ENCODE measurements around the gene HS3ST1. TPM values are rescaled to one million over a fixed set of nuclear protein-coding genes. Genes with fewer than 3 reads are reported as not detected.

HS3ST1 gene
- total RNA-seq, 1 experiment from 2014 or later, result not detected

DNA sequence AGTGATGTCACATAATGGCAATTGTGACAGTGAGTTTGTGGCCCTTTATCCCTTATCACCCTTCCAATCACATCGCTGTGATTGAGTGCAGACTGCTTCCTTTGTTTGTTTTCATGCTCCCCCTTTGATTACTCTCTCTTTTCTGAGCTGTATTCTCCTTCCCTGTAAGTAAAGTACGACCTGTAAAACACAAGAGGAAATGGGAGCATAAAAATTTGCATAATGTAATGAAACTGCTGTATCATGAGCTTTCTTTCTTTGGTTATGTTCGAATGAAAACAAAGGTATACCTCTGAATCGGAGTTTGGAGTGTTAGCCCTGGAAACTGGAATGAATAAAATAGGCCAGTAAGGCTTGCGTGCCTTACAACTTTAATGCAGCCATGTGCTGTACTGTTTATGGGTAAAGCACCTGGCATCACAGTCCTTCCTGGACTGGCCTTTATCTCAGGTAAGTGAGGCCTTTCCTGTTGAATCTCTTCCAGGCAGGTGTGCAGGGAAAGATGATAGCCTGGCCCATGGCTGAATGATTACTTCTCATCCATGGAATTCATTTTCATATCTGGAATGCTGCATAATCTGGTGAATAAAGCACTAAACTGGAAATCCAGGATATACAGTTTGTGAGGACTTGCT is 26.6 kb upstream of the HS3ST1 start:
- Histone ChIP-seq H3K27ac (ENCODE audit: low read depth, low read length, poor library complexity, severe bottlenecking) (no peak overlapping the region), H3K4me1 (ENCODE audit: insufficient read depth, low read length, poor library complexity, severe bottlenecking) (no peaks in the 10 kb centered on the region), H3K9me3 (ENCODE audit: low read depth, low read length, poor library complexity, severe bottlenecking) (peaks cover 30% of the 10 kb centered on the region), H3K36me3 (ENCODE audit: insufficient read depth, low read length, poor library complexity, severe bottlenecking) (no peaks in the 10 kb centered on the region), H3K4me3 (ENCODE audit: low read depth, low read length, poor library complexity, severe bottlenecking) (no peak overlapping the region), H3K27me3 (replicated peaks; ENCODE audit: insufficient read depth, low read depth, low read length, poor library complexity) (no peaks in the 10 kb centered on the region)
- ChIA-PET POLR2A (ENCODE audit: low non-redundant PET) (no interaction called here), CTCF (no interaction called here)
- intact Hi-C loops (cut with micrococcal nuclease; ENCODE audit: unreplicated experiment), result no loop called here
- TF ChIP-seq, protein P1, sequence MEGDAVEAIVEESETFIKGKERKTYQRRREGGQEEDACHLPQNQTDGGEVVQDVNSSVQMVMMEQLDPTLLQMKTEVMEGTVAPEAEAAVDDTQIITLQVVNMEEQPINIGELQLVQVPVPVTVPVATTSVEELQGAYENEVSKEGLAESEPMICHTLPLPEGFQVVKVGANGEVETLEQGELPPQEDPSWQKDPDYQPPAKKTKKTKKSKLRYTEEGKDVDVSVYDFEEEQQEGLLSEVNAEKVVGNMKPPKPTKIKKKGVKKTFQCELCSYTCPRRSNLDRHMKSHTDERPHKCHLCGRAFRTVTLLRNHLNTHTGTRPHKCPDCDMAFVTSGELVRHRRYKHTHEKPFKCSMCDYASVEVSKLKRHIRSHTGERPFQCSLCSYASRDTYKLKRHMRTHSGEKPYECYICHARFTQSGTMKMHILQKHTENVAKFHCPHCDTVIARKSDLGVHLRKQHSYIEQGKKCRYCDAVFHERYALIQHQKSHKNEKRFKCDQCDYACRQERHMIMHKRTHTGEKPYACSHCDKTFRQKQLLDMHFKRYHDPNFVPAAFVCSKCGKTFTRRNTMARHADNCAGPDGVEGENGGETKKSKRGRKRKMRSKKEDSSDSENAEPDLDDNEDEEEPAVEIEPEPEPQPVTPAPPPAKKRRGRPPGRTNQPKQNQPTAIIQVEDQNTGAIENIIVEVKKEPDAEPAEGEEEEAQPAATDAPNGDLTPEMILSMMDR (conservative IDR thresholded peaks at IDR 0.05; ENCODE audit: low read depth, low read length), result no peak
- no peak for TF ChIP-seq EZH2 (IDR thresholded peaks at IDR 0.05; ENCODE audit: borderline replicate concordance, low read depth, low read length, poor library complexity, severe bottlenecking)
- no peak for DNase-seq (ENCODE audit: low spot score)
- no TSS peak for BruUV-seq (replicated peaks)

DNA sequence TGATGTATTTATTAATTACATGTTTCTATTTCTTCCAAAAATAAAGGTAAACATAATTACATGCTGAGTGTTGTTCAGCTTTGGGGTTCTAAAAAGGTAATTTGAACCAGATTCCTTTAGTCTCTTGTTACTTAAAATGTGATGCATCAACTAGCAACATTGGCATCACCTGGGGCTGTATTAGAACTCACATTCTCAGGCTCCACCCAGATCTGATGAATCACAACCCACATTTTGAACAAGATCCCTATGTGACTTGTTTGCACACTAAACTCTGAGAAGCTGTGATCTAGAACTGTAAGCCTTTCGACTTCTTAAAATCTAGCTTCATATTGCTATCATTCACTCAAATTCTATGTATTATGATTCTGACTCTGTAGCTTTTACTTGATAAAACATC is 23.0 kb upstream of the HS3ST1 start:
- peaks cover 10% of the 10 kb centered on the region for H3K9me3 ChIP-seq (ENCODE audit: low read depth, low read length, poor library complexity, severe bottlenecking)
- CTCF ChIA-PET, result no interaction called here
- H3K36me3 ChIP-seq (ENCODE audit: insufficient read depth, low read length, poor library complexity, severe bottlenecking), result no peaks in the 10 kb centered on the region
- intact Hi-C loops (cut with micrococcal nuclease; ENCODE audit: unreplicated experiment), result no loop called here
- H3K27me3 ChIP-seq (replicated peaks; ENCODE audit: insufficient read depth, low read depth, low read length, poor library complexity), result no peaks in the 10 kb centered on the region
- no TSS peak for BruUV-seq (replicated peaks)
- no peak for DNase-seq (ENCODE audit: low spot score)
- no peak overlapping the region for H3K27ac ChIP-seq (ENCODE audit: low read depth, low read length, poor library complexity, severe bottlenecking)
- POLR2A ChIA-PET (ENCODE audit: low non-redundant PET), result no interaction called here
- no peaks in the 10 kb centered on the region for H3K4me1 ChIP-seq (ENCODE audit: insufficient read depth, low read length, poor library complexity, severe bottlenecking)
- TF ChIP-seq, protein P1 (conservative IDR thresholded peaks at IDR 0.05; ENCODE audit: low read depth, low read length), result no peak
- no peak for TF ChIP-seq EZH2 (IDR thresholded peaks at IDR 0.05; ENCODE audit: borderline replicate concordance, low read depth, low read length, poor library complexity, severe bottlenecking)
- no peak overlapping the region for H3K4me3 ChIP-seq (ENCODE audit: low read depth, low read length, poor library complexity, severe bottlenecking)

DNA sequence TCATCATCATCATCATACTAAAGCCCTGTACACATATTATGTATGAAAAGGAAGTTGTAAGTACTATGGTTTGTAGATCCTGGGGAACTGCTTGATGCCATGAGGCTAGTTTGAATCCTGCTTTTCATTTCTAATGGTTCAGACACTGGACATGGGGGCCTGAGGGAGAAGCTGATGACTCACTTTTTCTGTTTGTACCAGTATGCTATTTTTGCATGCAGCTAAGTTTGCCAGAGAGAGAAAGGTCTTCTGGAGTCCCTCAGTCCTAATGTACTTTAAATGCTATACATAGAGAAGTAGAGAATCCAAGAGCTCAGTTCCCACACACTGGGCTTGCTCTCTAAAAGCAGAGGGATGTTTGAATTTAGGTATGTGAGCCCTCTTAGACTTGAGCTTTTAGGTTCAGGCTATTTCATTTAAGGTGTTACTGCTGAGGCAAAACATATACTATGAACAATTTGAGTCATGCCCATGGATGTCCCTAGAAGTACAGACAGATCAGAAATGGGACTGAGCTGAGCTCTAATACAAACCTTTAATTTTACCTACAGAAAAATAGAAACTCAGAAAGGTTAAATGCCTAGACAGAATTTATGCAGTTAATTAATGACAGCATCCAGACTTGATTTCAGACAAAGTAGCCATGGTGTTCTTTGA is 17.6 kb upstream of the HS3ST1 start:
- Histone ChIP-seq H3K9me3 (ENCODE audit: low read depth, low read length, poor library complexity, severe bottlenecking) (peaks cover 7% of the 10 kb centered on the region), H3K27ac (ENCODE audit: low read depth, low read length, poor library complexity, severe bottlenecking) (no peak overlapping the region), H3K4me3 (ENCODE audit: low read depth, low read length, poor library complexity, severe bottlenecking) (no peak overlapping the region), H3K4me1 (ENCODE audit: insufficient read depth, low read length, poor library complexity, severe bottlenecking) (no peaks in the 10 kb centered on the region), H3K27me3 (replicated peaks; ENCODE audit: insufficient read depth, low read depth, low read length, poor library complexity) (no peaks in the 10 kb centered on the region), H3K36me3 (ENCODE audit: insufficient read depth, low read length, poor library complexity, severe bottlenecking) (no peaks in the 10 kb centered on the region)
- intact Hi-C loops (cut with micrococcal nuclease; ENCODE audit: unreplicated experiment), result no loop called here
- CTCF ChIA-PET, result no interaction called here
- no TSS peak for BruUV-seq (replicated peaks)
- POLR2A ChIA-PET (ENCODE audit: low non-redundant PET), result no interaction called here
- DNase-seq (ENCODE audit: low spot score), result no peak
- TF ChIP-seq EZH2 (IDR thresholded peaks at IDR 0.05; ENCODE audit: borderline replicate concordance, low read depth, low read length, poor library complexity, severe bottlenecking), result no peak
- TF ChIP-seq, protein P1 (conservative IDR thresholded peaks at IDR 0.05; ENCODE audit: low read depth, low read length), result no peak

Data from A673 (cell line).